Umbilical cord (tissue), 2 donors: ENCODE measurements around the gene TMEM154. TPM values are rescaled to one million over a fixed set of nuclear protein-coding genes. Genes with fewer than 3 reads are reported as not detected.

Source experiments
- DNase-seq: peaks from one replicate; pipeline ENCODE4 v3.0.0-alpha.2; 2015; ENCODE audit warnings: low spot score
- total RNA-seq: library from RNA; depleted of rRNA; stranded (reverse); fragments of >200 nt; gene quantifications from one replicate; pipeline ENCODE4 v1.2.3, GENCODE V29; 2014; ENCODE audit warnings: low replicate concordance; ENCODE audit not compliant: insufficient read depth

Gene TMEM154
- total RNA-seq, 1 donor from 2014 or later: 11.3 TPM

GRCh38 chr4:152594057-152594456 lies 85.7 kb downstream of the TMEM154 start:
- peak; percentile 76 for DNase-seq

DNA sequence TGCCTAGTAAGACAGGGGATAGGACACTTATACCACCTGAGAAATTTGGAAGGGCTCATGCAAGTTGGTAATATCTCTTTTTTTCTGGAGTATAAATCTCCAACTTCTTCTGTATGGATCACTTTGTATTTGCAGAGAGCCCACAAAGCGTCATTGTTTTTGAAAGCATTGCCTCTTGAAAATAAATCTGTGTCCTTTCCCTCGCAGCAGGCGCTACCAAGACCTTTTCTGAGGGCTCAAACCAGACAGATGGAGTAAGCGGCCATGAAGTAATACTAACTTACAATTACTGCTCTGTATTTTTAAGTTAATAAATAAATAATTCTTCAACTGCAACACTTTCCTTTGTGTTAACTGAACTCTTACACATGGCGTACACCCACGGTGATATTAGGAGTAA lies 87.9 kb downstream of the TMEM154 start:
- DNase-seq: no peak

DNA sequence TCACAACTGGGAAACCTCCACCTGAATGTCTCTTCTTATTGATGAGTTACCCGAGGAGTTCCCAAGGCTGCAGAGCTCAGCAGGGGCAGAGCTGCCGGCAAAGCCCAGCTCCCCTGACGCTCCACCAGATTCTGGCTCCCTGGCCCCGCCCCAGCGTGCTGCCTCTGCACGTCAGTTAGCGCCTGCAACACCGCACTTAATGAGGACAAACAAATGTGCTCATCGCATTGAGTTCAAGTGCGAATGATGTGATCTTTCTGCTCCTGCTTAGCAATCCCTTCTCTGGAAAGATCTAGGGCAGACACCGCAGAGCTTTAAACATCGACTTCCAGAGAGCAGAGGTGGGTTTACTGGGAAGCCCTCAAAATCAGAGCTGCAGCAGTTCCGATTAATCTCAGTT lies 88.4 kb downstream of the TMEM154 start:
- peak; percentile 79 for DNase-seq

DNA sequence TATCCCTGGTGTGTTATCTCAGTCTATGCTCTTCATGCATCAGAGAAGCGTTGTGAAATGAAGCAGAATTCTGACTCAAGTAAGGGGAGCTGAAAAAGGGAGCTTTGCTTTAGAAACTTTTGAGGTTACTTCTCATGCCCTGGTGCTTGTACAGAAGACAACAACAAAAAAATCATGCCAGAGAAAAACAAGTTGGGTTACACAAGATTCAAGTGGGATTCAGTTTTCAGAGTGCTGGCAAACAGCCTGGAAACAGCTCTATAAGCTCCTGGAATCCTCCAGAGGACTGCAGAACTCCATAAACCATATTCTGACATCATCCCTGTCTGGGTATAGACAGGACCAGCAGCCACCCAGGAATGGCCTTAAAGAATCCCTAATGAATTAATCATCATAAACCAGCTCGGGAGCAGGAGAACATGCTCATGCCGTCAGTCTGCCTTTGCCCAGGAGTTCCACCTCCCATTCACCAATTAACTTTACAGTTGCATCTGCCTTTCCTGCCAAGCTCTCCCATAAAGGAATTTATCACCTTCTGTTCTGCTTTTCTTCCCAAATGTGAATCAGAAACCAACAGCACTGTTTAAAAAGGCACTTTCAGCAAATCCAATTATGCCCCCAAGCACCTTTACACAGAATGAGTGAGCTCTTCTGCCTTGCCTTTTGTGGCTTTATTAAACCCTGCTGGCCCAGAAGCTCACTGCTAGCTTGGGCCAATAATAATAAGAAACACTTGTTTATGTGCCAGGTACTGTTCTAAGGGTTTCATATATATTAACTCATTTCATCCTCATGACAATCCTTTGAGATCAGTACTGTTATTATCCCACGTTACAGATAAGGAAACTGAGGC lies 89.4 kb downstream of the TMEM154 start:
- peak; percentile 98 for DNase-seq

GRCh38 chr4:152588869-152589268 lies 90.9 kb downstream of the TMEM154 start:
- no peak for DNase-seq

GRCh38 chr4:152587127-152587526 lies 92.7 kb downstream of the TMEM154 start:
- no peak for DNase-seq

DNA sequence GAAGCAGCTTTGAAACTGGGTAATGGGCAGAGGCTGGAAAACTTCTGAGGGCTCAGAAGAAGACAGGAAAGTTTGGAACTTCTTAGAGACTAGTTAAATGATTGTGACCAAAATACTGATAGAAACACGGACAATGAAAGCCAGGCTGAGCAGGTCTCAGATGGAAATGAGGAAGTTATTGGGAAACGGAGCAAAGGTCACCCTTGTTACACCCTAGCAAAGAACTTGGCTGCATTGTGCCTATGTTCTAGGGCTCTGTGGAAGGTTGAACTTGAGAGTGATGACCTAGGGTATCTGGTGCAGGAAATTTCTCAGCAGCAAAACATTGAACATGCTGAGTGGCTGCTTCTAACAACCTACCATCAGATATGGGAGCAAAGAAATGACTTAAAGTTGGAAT lies 93.1 kb downstream of the TMEM154 start:
- DNase-seq: no peak

- no peak for DNase-seq
Measured at GRCh38 chr4:152585023-152585441, 94.8 kb downstream of the TMEM154 start.

GRCh38 chr4:152581536-152582160 lies 98.1 kb downstream of the TMEM154 start:
- no peak for DNase-seq

DNA sequence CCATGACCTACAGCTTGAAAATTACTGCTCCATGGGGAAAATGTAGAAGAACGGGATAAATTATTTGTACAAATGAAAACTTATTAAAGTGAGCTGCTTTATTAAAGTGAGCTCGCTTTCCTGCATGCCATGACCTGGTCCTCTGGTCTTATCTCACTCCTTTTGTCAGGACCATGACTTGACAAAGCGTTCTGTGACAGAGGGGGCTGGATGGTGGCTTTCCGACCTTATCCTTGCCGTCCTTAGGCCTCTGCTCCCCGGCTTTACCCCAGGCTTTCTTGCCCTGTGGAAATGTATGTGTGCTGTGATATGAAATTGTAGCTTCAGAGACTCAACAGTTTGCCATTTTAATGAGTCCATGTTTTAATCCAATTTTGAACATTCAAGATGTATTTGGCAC lies 99.9 kb downstream of the TMEM154 start:
- no peak for DNase-seq

DNA sequence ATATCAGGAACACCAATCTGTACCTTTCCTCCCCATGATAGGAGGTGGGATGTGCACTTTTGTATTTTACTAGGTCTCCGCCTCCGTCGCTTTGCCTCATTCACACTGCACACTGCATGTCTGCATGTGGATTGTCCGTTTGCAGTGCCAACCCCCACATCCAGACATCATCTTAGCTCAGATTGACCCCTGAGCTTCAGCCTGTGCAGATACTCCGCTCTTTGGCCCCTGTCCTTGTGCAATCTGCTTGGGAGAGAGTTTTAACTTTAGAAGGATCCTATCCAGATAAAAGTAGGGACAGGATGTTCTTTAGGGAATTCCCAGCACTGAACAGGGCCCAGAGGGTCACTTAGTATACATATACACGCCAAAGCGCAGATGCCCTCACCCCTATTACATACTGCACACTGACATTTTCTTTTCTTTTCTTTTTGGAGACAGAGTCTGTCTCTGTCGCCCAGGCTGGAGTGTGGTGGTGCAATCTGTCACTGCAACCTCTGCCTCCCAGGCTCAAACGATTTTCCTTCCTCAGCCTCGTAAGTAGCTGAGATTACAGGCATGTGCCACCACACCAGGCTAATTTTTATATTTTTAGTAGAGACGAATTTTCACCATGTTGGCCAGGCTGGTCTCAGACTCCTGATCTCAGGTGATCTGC lies 100.6 kb downstream of the TMEM154 start:
- no peak for DNase-seq

DNA sequence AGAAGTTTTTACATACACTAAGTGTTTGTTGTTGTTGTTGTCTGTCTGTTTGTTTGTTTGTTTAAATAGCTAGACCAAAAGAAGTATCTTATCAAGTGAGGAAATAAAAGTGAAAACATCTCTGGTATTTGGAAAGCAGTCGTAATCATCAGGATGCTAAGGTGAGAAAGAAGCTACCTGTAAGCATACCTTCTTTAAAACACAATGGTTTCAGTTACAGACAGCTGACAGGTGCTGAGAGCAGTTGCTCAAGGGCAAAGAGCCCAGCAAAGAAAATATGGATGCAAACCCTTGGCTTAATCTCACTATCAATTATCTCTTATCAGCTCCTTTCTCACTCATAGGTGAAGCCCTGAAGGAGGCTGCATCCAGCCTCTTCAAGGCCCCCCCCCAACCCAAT lies 101.1 kb downstream of the TMEM154 start:
- no peak for DNase-seq

DNA sequence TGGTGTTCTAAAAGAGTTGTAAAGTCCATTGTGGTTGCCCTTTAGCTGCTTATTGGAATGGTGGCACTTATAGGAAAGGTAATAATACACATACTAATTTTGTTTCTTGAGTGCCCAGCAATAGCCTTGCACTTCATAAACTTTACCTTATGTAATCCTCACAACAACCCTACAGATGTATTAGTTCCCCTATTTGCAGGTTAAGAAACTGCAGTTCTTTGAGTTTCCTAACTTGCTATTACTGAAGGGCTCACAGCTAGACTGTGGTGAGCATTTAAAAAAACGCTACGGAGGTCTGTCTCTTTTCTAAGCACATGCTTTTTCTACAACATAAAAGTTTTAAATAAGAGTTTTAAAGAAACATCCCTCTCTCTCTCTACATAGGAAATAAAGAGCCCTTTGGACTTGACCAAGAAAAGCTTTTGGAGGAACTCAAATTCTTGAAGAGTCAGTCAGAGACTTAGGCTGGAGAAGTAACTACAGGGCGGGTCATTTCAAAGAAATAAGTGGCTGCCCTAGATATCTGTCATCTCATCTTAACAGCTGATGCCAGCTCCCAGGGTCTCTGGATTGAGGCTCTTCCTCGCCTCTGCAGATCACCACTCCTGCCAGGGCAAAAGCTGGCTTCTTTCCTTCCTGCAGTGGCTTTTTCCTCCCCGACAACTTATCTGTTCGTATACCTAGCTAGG lies 101.9 kb downstream of the TMEM154 start:
- DNase-seq: peak; percentile 71

GRCh38 chr4:152575533-152575932 lies 104.3 kb downstream of the TMEM154 start:
- no peak for DNase-seq

DNA sequence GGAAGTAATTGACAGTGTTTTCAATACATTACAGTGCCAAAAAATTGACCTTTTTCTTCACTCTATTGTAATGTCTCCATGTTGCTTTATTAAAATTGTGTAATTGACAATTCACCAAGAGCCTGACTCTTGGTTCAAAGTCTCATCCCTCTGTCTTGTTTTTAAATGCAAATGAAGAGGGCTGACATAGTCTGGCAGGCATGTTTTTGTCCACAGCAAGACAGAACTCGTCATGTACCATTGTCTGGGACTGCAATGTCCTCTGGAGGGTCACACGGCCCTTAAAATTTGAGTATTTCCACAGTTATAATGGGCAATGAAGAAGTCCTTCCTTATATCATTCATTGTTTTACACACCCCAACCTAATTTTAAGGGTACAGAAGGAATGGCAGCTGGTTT lies 105.9 kb downstream of the TMEM154 start:
- no peak for DNase-seq

DNA sequence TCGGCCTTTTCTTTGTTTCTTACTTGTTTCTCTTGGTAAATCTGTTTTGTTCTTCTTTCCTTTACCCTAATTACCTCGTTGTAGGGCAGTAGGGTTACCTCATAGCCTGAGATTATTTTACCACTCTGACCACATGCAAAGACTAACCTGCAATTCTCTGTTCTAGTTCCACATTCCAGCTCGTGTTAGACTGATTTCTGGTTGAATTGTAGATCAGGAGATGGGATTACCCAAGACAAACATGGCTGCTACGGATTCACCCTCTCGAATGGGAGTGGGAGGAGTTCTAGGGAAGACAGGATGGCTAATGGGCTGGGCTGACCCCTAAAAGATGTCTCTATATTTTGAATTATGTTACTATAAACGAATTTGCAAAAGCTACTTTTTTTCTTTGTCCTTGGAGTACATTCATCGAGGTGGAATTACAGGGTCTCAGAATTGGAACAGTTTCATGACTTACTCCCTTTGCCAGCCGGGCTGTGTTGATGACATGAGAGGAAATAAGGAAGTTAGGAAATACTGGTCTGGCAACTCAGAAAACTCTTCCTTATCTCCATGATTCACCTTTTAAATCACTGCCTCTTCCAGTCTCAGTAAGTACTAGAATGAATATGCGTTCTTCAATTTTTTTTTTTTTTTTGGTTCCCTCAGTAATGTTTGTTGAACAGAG lies 107.2 kb downstream of the TMEM154 start:
- DNase-seq: peak; percentile 88

GRCh38 chr4:152571770-152572169 lies 108.0 kb downstream of the TMEM154 start:
- no peak for DNase-seq

DNA sequence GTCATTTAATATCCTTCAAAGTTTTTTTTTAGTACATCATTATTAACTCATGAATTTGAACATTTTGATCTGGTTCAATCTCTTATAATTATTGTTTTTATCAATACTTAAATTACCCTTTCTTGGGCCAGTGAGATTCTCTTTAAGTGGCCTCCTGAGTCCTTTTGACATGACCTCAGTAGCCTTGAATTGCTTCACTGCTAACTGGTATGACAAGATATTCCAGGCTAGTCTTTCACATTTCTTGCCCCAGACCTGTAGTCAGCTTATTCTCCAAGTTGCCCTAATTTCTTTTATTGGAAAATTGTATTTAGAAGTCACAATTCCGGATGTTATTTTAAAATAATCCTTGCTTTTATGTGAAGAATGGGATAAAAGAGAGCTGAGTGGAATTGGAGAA lies 108.5 kb downstream of the TMEM154 start:
- no peak for DNase-seq
